ENCODE results near the gene TIAM2. TPM values are rescaled to one million over a fixed set of nuclear protein-coding genes. Genes with fewer than 3 reads are reported as not detected.

Gene TIAM2
- total and polyA plus RNA-seq, 10 of the 15 experiments (the other 5 are each of a cell fraction or from before 2014, with no cell fraction given), result 1.1 to 10.5 (median 2.3) TPM

DNA sequence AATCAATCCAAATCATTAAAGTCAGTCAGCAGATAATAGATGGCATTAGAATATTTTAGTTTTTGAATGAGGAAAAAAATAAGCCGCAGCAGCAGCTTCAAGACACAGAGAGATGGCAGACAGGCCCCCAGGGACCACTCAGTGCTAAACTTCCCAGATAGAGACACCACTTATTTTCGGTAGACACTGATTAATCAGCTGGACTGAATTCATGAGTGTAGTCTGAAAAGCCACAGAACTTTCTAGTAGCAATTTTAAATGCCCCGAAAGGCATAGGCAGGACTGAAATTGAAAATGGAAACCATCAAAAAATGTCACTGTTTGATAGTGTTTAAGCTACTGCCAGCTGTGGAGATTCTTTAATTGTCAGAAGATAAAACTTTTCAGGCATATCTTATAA lies 265.6 kb downstream of the TIAM2 start (continued):
- TF ChIP-seq FOS (IDR thresholded peaks at IDR 0.05; ENCODE audit: borderline replicate concordance, extremely low read depth, insufficient read length) (no peak), MYC (IDR thresholded peaks at IDR 0.05; ENCODE audit: insufficient read depth, insufficient read length, insufficient replicate concordance, low read length, severe bottlenecking) (no peak), MTA3 (IDR thresholded peaks at IDR 0.05; ENCODE audit: borderline replicate concordance, low read length) (no peak), PAX5 (IDR thresholded peaks at IDR 0.05; ENCODE audit: borderline replicate concordance, low read depth, low read length) (no peak), IRF4 (IDR thresholded peaks at IDR 0.05; ENCODE audit: low read depth, low read length) (no peak), MEF2B (IDR thresholded peaks at IDR 0.05; ENCODE audit: partially characterized antibody, poor library complexity, severe bottlenecking) (peak; percentile 90), JUNB (IDR thresholded peaks at IDR 0.05) (no peak), SPI1 (IDR thresholded peaks at IDR 0.05; ENCODE audit: borderline replicate concordance, insufficient read depth, low read depth, low read length) (no peak), SIN3A (IDR thresholded peaks at IDR 0.05; ENCODE audit: low read depth, low read length) (no peak), RUNX3 (IDR thresholded peaks at IDR 0.05; ENCODE audit: low read length) (peak; percentile 31; the same call in 1 of the 2 replicates), SP1 (IDR thresholded peaks at IDR 0.05; ENCODE audit: low read depth, low read length) (no peak), GABPA (IDR thresholded peaks at IDR 0.05; ENCODE audit: low read depth) (no peak), PBX3 (IDR thresholded peaks at IDR 0.05; ENCODE audit: insufficient replicate concordance, low read depth, low read length) (peak; percentile 40)
- TF ChIP-seq, protein P1, sequence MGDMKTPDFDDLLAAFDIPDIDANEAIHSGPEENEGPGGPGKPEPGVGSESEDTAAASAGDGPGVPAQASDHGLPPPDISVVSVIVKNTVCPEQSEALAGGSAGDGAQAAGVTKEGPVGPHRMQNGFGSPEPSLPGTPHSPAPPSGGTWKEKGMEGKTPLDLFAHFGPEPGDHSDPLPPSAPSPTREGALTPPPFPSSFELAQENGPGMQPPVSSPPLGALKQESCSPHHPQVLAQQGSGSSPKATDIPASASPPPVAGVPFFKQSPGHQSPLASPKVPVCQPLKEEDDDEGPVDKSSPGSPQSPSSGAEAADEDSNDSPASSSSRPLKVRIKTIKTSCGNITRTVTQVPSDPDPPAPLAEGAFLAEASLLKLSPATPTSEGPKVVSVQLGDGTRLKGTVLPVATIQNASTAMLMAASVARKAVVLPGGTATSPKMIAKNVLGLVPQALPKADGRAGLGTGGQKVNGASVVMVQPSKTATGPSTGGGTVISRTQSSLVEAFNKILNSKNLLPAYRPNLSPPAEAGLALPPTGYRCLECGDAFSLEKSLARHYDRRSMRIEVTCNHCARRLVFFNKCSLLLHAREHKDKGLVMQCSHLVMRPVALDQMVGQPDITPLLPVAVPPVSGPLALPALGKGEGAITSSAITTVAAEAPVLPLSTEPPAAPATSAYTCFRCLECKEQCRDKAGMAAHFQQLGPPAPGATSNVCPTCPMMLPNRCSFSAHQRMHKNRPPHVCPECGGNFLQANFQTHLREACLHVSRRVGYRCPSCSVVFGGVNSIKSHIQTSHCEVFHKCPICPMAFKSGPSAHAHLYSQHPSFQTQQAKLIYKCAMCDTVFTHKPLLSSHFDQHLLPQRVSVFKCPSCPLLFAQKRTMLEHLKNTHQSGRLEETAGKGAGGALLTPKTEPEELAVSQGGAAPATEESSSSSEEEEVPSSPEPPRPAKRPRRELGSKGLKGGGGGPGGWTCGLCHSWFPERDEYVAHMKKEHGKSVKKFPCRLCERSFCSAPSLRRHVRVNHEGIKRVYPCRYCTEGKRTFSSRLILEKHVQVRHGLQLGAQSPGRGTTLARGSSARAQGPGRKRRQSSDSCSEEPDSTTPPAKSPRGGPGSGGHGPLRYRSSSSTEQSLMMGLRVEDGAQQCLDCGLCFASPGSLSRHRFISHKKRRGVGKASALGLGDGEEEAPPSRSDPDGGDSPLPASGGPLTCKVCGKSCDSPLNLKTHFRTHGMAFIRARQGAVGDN (IDR thresholded peaks at IDR 0.05), result no peak
- TF ChIP-seq, protein P2, sequence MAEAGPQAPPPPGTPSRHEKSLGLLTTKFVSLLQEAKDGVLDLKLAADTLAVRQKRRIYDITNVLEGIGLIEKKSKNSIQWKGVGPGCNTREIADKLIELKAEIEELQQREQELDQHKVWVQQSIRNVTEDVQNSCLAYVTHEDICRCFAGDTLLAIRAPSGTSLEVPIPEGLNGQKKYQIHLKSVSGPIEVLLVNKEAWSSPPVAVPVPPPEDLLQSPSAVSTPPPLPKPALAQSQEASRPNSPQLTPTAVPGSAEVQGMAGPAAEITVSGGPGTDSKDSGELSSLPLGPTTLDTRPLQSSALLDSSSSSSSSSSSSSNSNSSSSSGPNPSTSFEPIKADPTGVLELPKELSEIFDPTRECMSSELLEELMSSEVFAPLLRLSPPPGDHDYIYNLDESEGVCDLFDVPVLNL (IDR thresholded peaks at IDR 0.05; ENCODE audit: low read depth, low read length), result no peak

Data from GM12878 (cell line).